Fibroblast of mammary gland (primary cell): ENCODE results near the gene BRD2.

Experiments used
- DNase-seq: peaks from one replicate; pipeline ENCODE4 v3.0.0-alpha.2; 2010; ENCODE audit warnings: low read depth
- H3K4me3 ChIP-seq: 2 replicates; pipeline ENCODE4 v1.5.1; 2011; ENCODE audit warnings: low read depth, mild to moderate bottlenecking, low read length, moderate library complexity; ENCODE audit not compliant: control insufficient read depth
- CTCF ChIP-seq: conservative IDR thresholded peaks from 2 replicates; pipeline ENCODE4 v1.5.1; 2011; ENCODE audit warnings: low read depth, low read length, inconsistent platforms; ENCODE audit not compliant: control insufficient read depth, insufficient read depth

Gene BRD2

DNA sequence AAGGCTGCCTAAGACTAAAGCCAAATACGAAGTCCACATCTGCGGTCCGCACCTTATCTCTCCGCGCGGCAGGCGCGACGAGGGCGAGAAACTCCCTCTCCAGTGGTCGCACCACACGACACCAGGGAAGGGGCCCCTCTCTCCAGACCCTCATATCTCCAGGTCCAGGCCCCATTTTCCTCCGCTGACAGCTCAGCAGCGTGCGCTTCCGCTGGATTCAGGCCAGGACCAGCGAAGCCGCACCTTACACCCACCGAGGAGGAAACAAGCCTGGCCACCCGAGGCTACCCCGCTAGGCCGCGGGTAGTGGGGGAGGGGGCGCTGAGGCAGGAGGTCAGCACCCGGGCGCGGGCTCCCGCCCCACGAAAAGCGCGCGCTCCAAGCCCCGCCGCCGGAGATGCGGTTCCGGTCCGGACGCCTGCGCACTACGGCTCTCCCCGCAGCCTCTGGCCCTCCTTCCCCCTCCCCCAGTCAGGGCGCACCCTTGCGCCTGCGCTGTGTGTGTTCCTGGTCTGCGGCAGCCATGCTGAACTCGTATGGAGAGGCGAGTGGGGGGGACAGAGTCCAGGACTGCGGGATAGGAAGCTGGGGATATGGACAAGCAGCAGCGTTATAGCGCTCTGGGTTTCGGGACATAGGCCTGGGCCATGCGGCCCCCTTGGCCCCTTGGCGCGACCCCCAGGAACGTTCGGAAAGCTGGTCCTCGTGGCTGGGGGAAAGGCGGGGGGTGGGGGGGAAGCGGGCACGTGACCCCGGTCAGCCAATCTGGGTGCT, at the start of gene BRD2:
Gene BRD2, plus strand, starts transcription at position 502 of the 774 bp plus-strand sequence. CDS start 4,305 bp downstream, outside the sequence.
- peak within 1 kb of the TSS; percentile 98 for H3K4me3 ChIP-seq
- TF ChIP-seq CTCF: no peak
- peak; percentile 95 for DNase-seq

DNA sequence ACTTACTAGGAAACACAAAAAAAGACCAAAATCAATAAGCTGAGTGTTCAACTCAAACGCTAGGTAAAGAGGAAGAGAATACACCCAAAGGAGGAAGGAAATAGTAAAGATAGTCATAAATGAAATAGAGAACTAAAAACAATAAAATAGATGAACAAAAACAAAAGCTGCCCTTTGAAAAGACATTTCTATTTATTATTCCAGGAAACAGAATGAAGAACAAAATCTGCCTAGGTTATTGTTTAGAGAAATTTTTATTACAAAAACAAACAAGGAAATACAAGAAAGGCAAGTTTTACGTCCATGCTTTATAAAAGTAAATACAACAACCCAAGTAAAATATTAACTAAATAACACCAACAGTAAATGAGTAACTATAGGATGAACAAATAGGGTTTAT, 47.7 kb upstream of the BRD2 start:
- H3K4me3 ChIP-seq: no peak overlapping the region
- no peak for DNase-seq
- no peak for TF ChIP-seq CTCF

- no peak overlapping the region for H3K4me3 ChIP-seq
- DNase-seq: no peak
- no peak for TF ChIP-seq CTCF
These were observed 46.3 kb upstream of the BRD2 start for GRCh38 chr6:32922083-32922482.

- TF ChIP-seq CTCF: no peak
- no peak for DNase-seq
- no peak overlapping the region for H3K4me3 ChIP-seq
These were observed 37.2 kb upstream of the BRD2 start for GRCh38 chr6:32931211-32931610.

DNA sequence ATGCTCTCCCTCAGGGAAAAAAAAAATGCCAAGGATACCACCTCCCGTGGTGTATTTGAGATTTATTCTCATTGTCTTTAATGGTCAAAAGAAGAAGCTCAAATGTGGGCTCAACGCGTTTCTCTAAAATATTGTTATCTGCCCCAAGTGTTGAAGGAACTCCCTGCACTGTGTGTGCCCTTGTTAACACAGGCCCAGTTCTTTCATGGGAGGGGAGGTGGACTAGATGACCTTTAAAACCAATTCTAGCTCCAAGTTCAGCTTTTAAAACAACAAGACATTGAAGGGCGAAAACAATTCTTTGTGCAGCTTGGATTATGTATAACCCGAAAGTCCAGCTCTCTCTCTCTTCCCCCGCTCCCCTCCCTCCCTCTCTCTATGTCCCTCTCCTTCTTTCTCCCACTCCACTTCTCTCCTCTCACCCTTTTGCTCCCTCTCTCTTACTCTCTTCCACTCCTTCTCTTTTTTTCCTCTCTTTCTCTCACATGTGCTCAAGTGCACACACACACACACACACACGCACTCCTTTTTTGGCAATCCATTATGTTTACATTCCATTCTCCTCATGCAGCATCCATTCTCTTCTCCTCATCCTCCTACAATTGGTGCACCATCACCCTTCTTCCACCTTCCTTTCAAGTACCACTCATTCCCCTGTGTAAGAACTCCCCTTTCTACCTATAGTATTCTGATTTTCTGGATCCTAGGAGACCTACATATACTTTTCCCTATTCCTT, 36.1 kb upstream of the BRD2 start:
- DNase-seq: peak; percentile 42
- TF ChIP-seq CTCF: no peak
- H3K4me3 ChIP-seq: no peak overlapping the region

GRCh38 chr6:32933661-32934085, 34.7 kb upstream of the BRD2 start:
- TF ChIP-seq CTCF: peak; percentile 93
- H3K4me3 ChIP-seq: no peak overlapping the region
- peak; percentile 80 for DNase-seq
